ENCODE data around the gene KLK14.

DNA sequence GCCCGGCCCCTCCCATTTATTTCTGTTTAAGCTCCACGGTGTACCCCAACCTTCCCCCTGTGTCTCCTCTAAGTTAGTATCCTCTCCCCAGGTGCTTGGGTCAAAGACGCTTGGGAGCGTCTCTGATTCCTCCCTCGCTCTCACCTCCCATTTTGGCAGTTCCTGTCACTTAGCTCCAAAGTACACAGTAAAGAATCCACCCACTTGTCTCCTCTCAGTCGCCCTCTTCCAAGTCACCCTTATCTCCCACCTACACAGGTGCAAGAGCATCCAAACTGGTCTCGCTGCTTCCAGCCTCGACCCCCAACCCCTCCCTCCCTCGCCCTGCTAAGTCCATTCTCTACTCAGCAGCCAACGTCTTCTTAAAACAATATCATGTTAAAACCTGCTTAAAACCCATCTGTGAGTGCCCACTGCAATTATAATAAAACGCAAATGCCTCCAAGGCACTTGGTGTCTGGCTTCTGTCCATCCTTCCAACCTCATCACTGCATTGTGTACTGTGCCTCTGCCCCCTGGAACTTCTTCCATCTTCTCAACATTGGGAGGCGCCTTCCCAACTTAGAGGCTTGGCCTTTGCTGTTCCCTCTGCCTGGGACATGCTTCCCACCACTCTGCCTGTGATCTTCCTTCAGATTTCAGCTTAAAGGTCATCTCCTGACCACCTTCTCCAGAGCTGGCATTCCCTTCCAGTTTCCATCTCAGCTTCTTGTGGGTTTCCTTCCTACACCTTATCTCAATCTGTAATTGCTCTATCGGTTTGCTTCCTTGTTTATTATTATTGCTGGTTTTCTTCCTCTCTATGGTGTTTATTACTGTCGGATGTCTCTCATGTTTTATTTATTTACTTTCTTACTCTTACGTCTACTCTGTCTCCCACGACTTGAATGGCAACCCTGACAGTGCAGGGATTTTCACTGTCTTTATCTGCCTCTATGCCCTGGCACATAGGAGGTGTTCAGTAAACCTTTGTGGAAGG is 9.5 kb upstream of the KLK14 start:
- TF ChIP-seq SRF (IDR thresholded peaks at IDR 0.05; ENCODE audit: low read depth, low read length), result no peak
- TF ChIP-seq, protein P1, sequence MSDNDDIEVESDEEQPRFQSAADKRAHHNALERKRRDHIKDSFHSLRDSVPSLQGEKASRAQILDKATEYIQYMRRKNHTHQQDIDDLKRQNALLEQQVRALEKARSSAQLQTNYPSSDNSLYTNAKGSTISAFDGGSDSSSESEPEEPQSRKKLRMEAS (IDR thresholded peaks at IDR 0.05), result no peak
